Stimulated activated naive CD4-positive, alpha-beta T cell treated with Interleukin-2 at 50 U/mL for 16 hours (primary cell): Measurements from ENCODE around the gene PITPNM3.

Source experiments
- DNase-seq: peaks from one replicate; lab custom pipeline; 2025; lab: John Stamatoyannopoulos, UW

Gene PITPNM3

GRCh38 chr17:6443692-6444570 is 112.4 kb downstream of the PITPNM3 start, which contains the start of gene PIMREG:
TSS of gene PIMREG (plus strand) at chr17:6444455. CDS start at chr17:6445111, 656 bp downstream.
- peak; percentile 93 for DNase-seq

GRCh38 chr17:6442775-6443174 is 113.6 kb downstream of the PITPNM3 start:
- DNase-seq, result no peak

GRCh38 chr17:6439951-6440350 is 116.4 kb downstream of the PITPNM3 start:
- no peak for DNase-seq

GRCh38 chr17:6437956-6438355 is 118.4 kb downstream of the PITPNM3 start:
- DNase-seq, result no peak

- DNase-seq, result no peak
Observed at GRCh38 chr17:6437466-6437865, 118.9 kb downstream of the PITPNM3 start.

- DNase-seq, result peak; percentile 29
Observed at GRCh38 chr17:6435968-6436367, 120.4 kb downstream of the PITPNM3 start.

GRCh38 chr17:6435051-6435450 is 121.3 kb downstream of the PITPNM3 start, which contains the start of gene AIPL1:
TSS of gene AIPL1 (minus strand) at chr17:6435121. CDS start at chr17:6435104, 17 bp downstream.
- DNase-seq, result no peak

- DNase-seq, result no peak
Observed at GRCh38 chr17:6430769-6431168, 125.6 kb downstream of the PITPNM3 start.

GRCh38 chr17:6429266-6429665 is 127.1 kb downstream of the PITPNM3 start:
- DNase-seq, result no peak

- DNase-seq, result no peak
Observed at GRCh38 chr17:6428207-6428965, 128.0 kb downstream of the PITPNM3 start.

- DNase-seq, result peak; percentile 11
Observed at GRCh38 chr17:6427279-6427781, 129.0 kb downstream of the PITPNM3 start.

- DNase-seq, result no peak
Observed at GRCh38 chr17:6426356-6427101, 129.8 kb downstream of the PITPNM3 start.

GRCh38 chr17:6425407-6425806 is 130.9 kb downstream of the PITPNM3 start:
- DNase-seq, result no peak

- no peak for DNase-seq
Observed at GRCh38 chr17:6423931-6424330, 132.4 kb downstream of the PITPNM3 start.

GRCh38 chr17:6422654-6423241 is 133.6 kb downstream of the PITPNM3 start:
- no peak for DNase-seq

GRCh38 chr17:6421700-6422604 is 134.4 kb downstream of the PITPNM3 start:
- peak; percentile 59 for DNase-seq

GRCh38 chr17:6420173-6420641 is 136.1 kb downstream of the PITPNM3 start:
- DNase-seq, result no peak

- DNase-seq, result no peak
Observed at GRCh38 chr17:6415616-6416015, 140.7 kb downstream of the PITPNM3 start.

GRCh38 chr17:6413065-6413464 is 143.3 kb downstream of the PITPNM3 start:
- DNase-seq, result no peak

GRCh38 chr17:6408735-6409134 is 147.6 kb downstream of the PITPNM3 start:
- DNase-seq, result no peak
